ENCODE results near the gene ZFHX3.

The ZFHX3 gene

GRCh38 chr16:72985148-72985941, 62.6 kb downstream of the ZFHX3 start:
- FAIRE-seq (no peak), DNase-seq (ENCODE audit: extremely low spot score, insufficient read length, low read depth) (no peak)

- DNase-seq (ENCODE audit: extremely low spot score, insufficient read length, low read depth) (no peak), FAIRE-seq (no peak)
Observed at GRCh38 chr16:72983728-72984350, 64.1 kb downstream of the ZFHX3 start.

- FAIRE-seq (no peak), DNase-seq (ENCODE audit: extremely low spot score, insufficient read length, low read depth) (no peak)
Observed at GRCh38 chr16:72983241-72983640, 64.7 kb downstream of the ZFHX3 start.

GRCh38 chr16:72979974-72980373, 68.0 kb downstream of the ZFHX3 start:
- DNase-seq (ENCODE audit: extremely low spot score, insufficient read length, low read depth) (no peak), FAIRE-seq (no peak)

GRCh38 chr16:72978212-72978611, 69.7 kb downstream of the ZFHX3 start:
- FAIRE-seq = no peak
- no peak for DNase-seq (ENCODE audit: extremely low spot score, insufficient read length, low read depth)

- FAIRE-seq (no peak), DNase-seq (ENCODE audit: extremely low spot score, insufficient read length, low read depth) (no peak)
Observed at GRCh38 chr16:72977127-72977526, 70.8 kb downstream of the ZFHX3 start.

- no peak for DNase-seq (ENCODE audit: extremely low spot score, insufficient read length, low read depth)
- FAIRE-seq = no peak
Observed at GRCh38 chr16:72976438-72977064, 71.4 kb downstream of the ZFHX3 start.

- FAIRE-seq = no peak
Observed at GRCh38 chr16:72975809-72976437, 72.0 kb downstream of the ZFHX3 start.

GRCh38 chr16:72974142-72974769, 73.7 kb downstream of the ZFHX3 start:
- DNase-seq (ENCODE audit: extremely low spot score, insufficient read length, low read depth) (no peak), FAIRE-seq (no peak)

More at GRCh38 chr16:72975809-72976437, 72.0 kb downstream of the ZFHX3 start:
- no peak for DNase-seq (ENCODE audit: extremely low spot score, insufficient read length, low read depth)

GRCh38 chr16:72972878-72973571, 74.9 kb downstream of the ZFHX3 start:
- DNase-seq (ENCODE audit: extremely low spot score, insufficient read length, low read depth) = no peak
- FAIRE-seq = no peak

GRCh38 chr16:72971370-72971769, 76.6 kb downstream of the ZFHX3 start:
- FAIRE-seq = no peak
- DNase-seq (ENCODE audit: extremely low spot score, insufficient read length, low read depth) = no peak

- DNase-seq (ENCODE audit: extremely low spot score, insufficient read length, low read depth) (no peak), FAIRE-seq (no peak)
Observed at GRCh38 chr16:72970656-72971055, 77.3 kb downstream of the ZFHX3 start.

GRCh38 chr16:72969812-72970211, 78.1 kb downstream of the ZFHX3 start:
- FAIRE-seq (no peak), DNase-seq (ENCODE audit: extremely low spot score, insufficient read length, low read depth) (no peak)

- DNase-seq (ENCODE audit: extremely low spot score, insufficient read length, low read depth) = no peak
- FAIRE-seq = no peak
Observed at GRCh38 chr16:72969146-72969545, 78.8 kb downstream of the ZFHX3 start.

GRCh38 chr16:72967941-72968340, 80.0 kb downstream of the ZFHX3 start:
- FAIRE-seq (no peak), DNase-seq (ENCODE audit: extremely low spot score, insufficient read length, low read depth) (no peak)

- FAIRE-seq = no peak
- DNase-seq (ENCODE audit: extremely low spot score, insufficient read length, low read depth) = no peak
Observed at GRCh38 chr16:72963533-72964315, 84.2 kb downstream of the ZFHX3 start.

GRCh38 chr16:72962347-72962746, 85.6 kb downstream of the ZFHX3 start:
- DNase-seq (ENCODE audit: extremely low spot score, insufficient read length, low read depth) (no peak), FAIRE-seq (no peak)

GRCh38 chr16:72961863-72962262, 86.1 kb downstream of the ZFHX3 start:
- FAIRE-seq (no peak), DNase-seq (ENCODE audit: extremely low spot score, insufficient read length, low read depth) (no peak)
